Erythroblast (primary cell): Measurements from ENCODE around the gene CDK14.

Experiments used
- GATA1 ChIP-seq: IDR thresholded peaks from 2 replicates; pipeline ENCODE4 v1.6.1; 2011; ENCODE audit warnings: low read depth, mild to moderate bottlenecking, control low read depth, low read length, moderate library complexity
- POLR2A ChIP-seq: IDR thresholded peaks from 2 replicates; pipeline ENCODE4 v1.6.1; 2011; ENCODE audit warnings: mild to moderate bottlenecking, low read length

GRCh38 chr7:90958647-90959046, 362.5 kb downstream of the CDK14 start:
- TF ChIP-seq POLR2A (no peak), GATA1 (no peak)
